HG03139 (cell line): Measurements from ENCODE around the gene SLC23A2.
"Not testable (repeated sequence)": the region's sequence is repeated elsewhere in the genome, so short reads cannot be mapped to it uniquely, and the experiment has no call there.

Experiments
- ATAC-seq: cut with Tn5 transposase; IDR thresholded peaks from one replicate; pipeline ENCODE4 v1.9.1; 2021; ENCODE audit not compliant: unreplicated experiment

SLC23A2 gene

GRCh38 chr20:4853004-4853403, 148.3 kb downstream of the SLC23A2 start:
- ATAC-seq, result no peak

- ATAC-seq, result no peak
Measured at GRCh38 chr20:4850960-4851359, 150.3 kb downstream of the SLC23A2 start.

- ATAC-seq, result not testable (repeated sequence)
Measured at GRCh38 chr20:4848829-4849228, 152.5 kb downstream of the SLC23A2 start.

GRCh38 chr20:4848041-4848440, 153.3 kb downstream of the SLC23A2 start:
- no peak for ATAC-seq

GRCh38 chr20:4846821-4847220, 154.5 kb downstream of the SLC23A2 start:
- ATAC-seq, result no peak

GRCh38 chr20:4844751-4845465, 156.4 kb downstream of the SLC23A2 start:
- ATAC-seq, result no peak

GRCh38 chr20:4844325-4844724, 157.0 kb downstream of the SLC23A2 start:
- ATAC-seq, result no peak

- ATAC-seq, result no peak
Measured at GRCh38 chr20:4840801-4841200, 160.5 kb downstream of the SLC23A2 start.

GRCh38 chr20:4838526-4838925, 162.8 kb downstream of the SLC23A2 start:
- no peak for ATAC-seq

GRCh38 chr20:4837760-4838159, 163.6 kb downstream of the SLC23A2 start:
- ATAC-seq, result no peak

- ATAC-seq, result no peak
Measured at GRCh38 chr20:4836935-4837334, 164.4 kb downstream of the SLC23A2 start.

- no peak for ATAC-seq
Measured at GRCh38 chr20:4836473-4836872, 164.8 kb downstream of the SLC23A2 start.

GRCh38 chr20:4835244-4836177, 165.8 kb downstream of the SLC23A2 start:
- ATAC-seq, result no peak

- no peak for ATAC-seq
Measured at GRCh38 chr20:4833074-4833728, 168.1 kb downstream of the SLC23A2 start.

- no peak for ATAC-seq
Measured at GRCh38 chr20:4832469-4832868, 168.8 kb downstream of the SLC23A2 start.

GRCh38 chr20:4830696-4831095, 170.6 kb downstream of the SLC23A2 start:
- no peak for ATAC-seq

- ATAC-seq, result no peak
Measured at GRCh38 chr20:4830259-4830658, 171.1 kb downstream of the SLC23A2 start.

- no peak for ATAC-seq
Measured at GRCh38 chr20:4829514-4830215, 171.6 kb downstream of the SLC23A2 start.

GRCh38 chr20:4828830-4829513, 172.3 kb downstream of the SLC23A2 start:
- ATAC-seq, result no peak

- no peak for ATAC-seq
Measured at GRCh38 chr20:4821590-4821989, 179.7 kb downstream of the SLC23A2 start.
